Fibroblast of lung (primary cell): Measurements from ENCODE around the gene SLC38A8. TPM values are rescaled to one million over a fixed set of nuclear protein-coding genes. Genes with fewer than 3 reads are reported as not detected.

Experiments used
- DNase-seq, 2 donors: peaks; one replicate each; pipeline versions ENCODE4 v3.0.0 to v3.0.0-alpha.2; 2010; ENCODE audit warnings: low read depth in 2 of 2
- H2AFZ ChIP-seq: 2 replicates; pipeline ENCODE4 v1.5.1; 2012; ENCODE audit warnings: low read length, control low read depth, inconsistent platforms
- H3K27ac ChIP-seq: 2 replicates; pipeline ENCODE4 v1.5.1; 2011; ENCODE audit warnings: low read length, control low read depth; ENCODE audit not compliant: insufficient read depth
- H3K27me3 ChIP-seq: 2 replicates; pipeline ENCODE4 v1.5.1; 2011; ENCODE audit warnings: mild to moderate bottlenecking, low read length; ENCODE audit not compliant: control insufficient read depth, insufficient read depth
- H3K36me3 ChIP-seq: 2 replicates; pipeline ENCODE4 v1.5.1; 2011; ENCODE audit warnings: low read length; ENCODE audit not compliant: control insufficient read depth, insufficient read depth
- H3K4me1 ChIP-seq: 2 replicates; pipeline ENCODE4 v1.5.1; 2011; ENCODE audit warnings: low read length; ENCODE audit not compliant: control insufficient read depth, insufficient read depth; ENCODE audit errors: extremely low read depth
- H3K4me2 ChIP-seq: 2 replicates; pipeline ENCODE4 v1.5.1; 2011; ENCODE audit warnings: low read length, control low read depth; ENCODE audit not compliant: insufficient read depth; ENCODE audit errors: extremely low read depth
- H3K4me3 ChIP-seq, 4 experiments: fragments of 200-600 bp in 1 of 4; sonication (generic) in 1 of 4; replicated peaks in 1 of 4; 2 replicates each; pipeline ENCODE4 v1.5.1; 2011 to 2016; ENCODE audit warnings: low read length in 4 of 4, low read depth in 3 of 4, mild to moderate bottlenecking in 3 of 4, control low read depth in 2 of 4, inconsistent platforms in 1 of 4, mixed read lengths in 1 of 4; ENCODE audit not compliant: insufficient read depth in 1 of 4; ENCODE audit errors: control extremely low read depth in 1 of 4
- H3K79me2 ChIP-seq: 2 replicates; pipeline ENCODE4 v1.5.1; 2012; ENCODE audit warnings: mild to moderate bottlenecking, low read length, inconsistent platforms; ENCODE audit not compliant: control insufficient read depth, insufficient read depth
- H3K9ac ChIP-seq: 2 replicates; pipeline ENCODE4 v1.5.1; 2011; ENCODE audit warnings: mild to moderate bottlenecking, low read length, control low read depth; ENCODE audit not compliant: insufficient read depth
- H3K9me3 ChIP-seq: 2 replicates; pipeline ENCODE4 v1.5.1; 2012; ENCODE audit warnings: low read depth, low read length; ENCODE audit not compliant: control insufficient read depth, insufficient read depth
- H4K20me1 ChIP-seq: 2 replicates; pipeline ENCODE4 v1.5.1; 2011; ENCODE audit warnings: low read length; ENCODE audit not compliant: control insufficient read depth, insufficient read depth; ENCODE audit errors: extremely low read depth
- EZH2 ChIP-seq: IDR thresholded peaks from 2 replicates; pipeline ENCODE4 v1.5.1; 2012; ENCODE audit warnings: low read length, control low read depth, mild to moderate bottlenecking; ENCODE audit errors: missing control alignments
- polyA plus RNA-seq, 2 donors: library from polyadenylated mRNA; depleted of rRNA in 1 of 2; stranded (reverse) in 1 of 2; unstranded in 1 of 2; fragments of >200 nt; gene quantifications; 2 replicates each; pipeline ENCODE4 v1.2.1, GENCODE V29; 2011 to 2012; ENCODE audit warnings: missing spikeins in 1 of 2
- total RNA-seq: library from RNA; depleted of rRNA; stranded (reverse); fragments of >200 nt; gene quantifications from 2 replicates; pipeline ENCODE4 v1.2.1, GENCODE V29; 2014
- TF ChIP-seq, protein P1 (sequence below), 2 donors: IDR thresholded peaks in 1 of 2; conservative IDR thresholded peaks in 1 of 2; 1 replicate in 1 of 2; 2 replicates in 1 of 2; pipeline ENCODE4 v1.5.1; 2011 to 2012; ENCODE audit warnings: low read length in 2 of 2, control low read depth in 1 of 2, inconsistent platforms in 1 of 2, low read depth in 1 of 2, mild to moderate bottlenecking in 1 of 2

The SLC38A8 gene
- total and polyA plus RNA-seq, 2 donors (not counting 1 experiment from before 2014, with no cell fraction given) = not detected

DNA sequence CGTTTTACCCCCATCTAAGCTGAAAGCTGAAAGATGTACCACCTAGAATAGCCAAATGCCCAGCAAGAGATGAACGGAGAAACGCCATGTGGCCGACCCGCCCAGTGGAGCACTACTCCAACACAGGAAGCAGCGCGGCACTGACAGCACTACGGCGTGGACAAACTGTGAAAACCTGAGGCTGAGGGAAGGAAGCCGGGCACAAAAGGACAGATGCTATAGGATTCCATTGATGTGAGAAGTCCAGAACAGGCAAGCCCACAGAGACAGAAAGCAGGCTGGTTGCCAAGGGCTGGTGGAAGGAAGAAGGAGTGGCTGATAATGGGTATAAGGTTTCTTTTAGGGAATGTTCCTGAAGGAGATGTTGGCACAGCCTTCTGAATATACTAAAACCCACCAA, 29.4 kb upstream of the SLC38A8 start:
- Histone ChIP-seq H3K9ac (no peak overlapping the region), H3K27me3 (no peaks in the 10 kb centered on the region), H3K4me3 (no peak overlapping the region), H3K79me2 (no peaks in the 10 kb centered on the region), H3K4me1 (no peaks in the 10 kb centered on the region), H3K36me3 (peaks cover 8% of the 10 kb centered on the region), H2AFZ (no peak overlapping the region), H3K27ac (no peak overlapping the region), H3K4me2 (no peak overlapping the region), H3K9me3 (no peaks in the 10 kb centered on the region), H4K20me1 (no peaks in the 10 kb centered on the region)
- peak; percentile 36 to 64 for DNase-seq
- TF ChIP-seq, protein P1, sequence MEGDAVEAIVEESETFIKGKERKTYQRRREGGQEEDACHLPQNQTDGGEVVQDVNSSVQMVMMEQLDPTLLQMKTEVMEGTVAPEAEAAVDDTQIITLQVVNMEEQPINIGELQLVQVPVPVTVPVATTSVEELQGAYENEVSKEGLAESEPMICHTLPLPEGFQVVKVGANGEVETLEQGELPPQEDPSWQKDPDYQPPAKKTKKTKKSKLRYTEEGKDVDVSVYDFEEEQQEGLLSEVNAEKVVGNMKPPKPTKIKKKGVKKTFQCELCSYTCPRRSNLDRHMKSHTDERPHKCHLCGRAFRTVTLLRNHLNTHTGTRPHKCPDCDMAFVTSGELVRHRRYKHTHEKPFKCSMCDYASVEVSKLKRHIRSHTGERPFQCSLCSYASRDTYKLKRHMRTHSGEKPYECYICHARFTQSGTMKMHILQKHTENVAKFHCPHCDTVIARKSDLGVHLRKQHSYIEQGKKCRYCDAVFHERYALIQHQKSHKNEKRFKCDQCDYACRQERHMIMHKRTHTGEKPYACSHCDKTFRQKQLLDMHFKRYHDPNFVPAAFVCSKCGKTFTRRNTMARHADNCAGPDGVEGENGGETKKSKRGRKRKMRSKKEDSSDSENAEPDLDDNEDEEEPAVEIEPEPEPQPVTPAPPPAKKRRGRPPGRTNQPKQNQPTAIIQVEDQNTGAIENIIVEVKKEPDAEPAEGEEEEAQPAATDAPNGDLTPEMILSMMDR (conservative IDR thresholded peaks at IDR 0.05 in 1 of 2, IDR thresholded peaks at IDR 0.05 in 1 of 2; ENCODE audit: low read depth in 1 of 2, low read length in 2 of 2) = no peak
- no peak for TF ChIP-seq EZH2

- Histone ChIP-seq H3K36me3 (peaks cover 8% of the 10 kb centered on the region), H3K9me3 (no peaks in the 10 kb centered on the region), H2AFZ (no peak overlapping the region), H3K79me2 (no peaks in the 10 kb centered on the region), H3K4me2 (no peak overlapping the region), H3K27me3 (no peaks in the 10 kb centered on the region), H3K4me3 (no peak overlapping the region), H3K9ac (no peak overlapping the region), H3K27ac (no peak overlapping the region), H3K4me1 (no peaks in the 10 kb centered on the region), H4K20me1 (no peaks in the 10 kb centered on the region)
- DNase-seq = no peak
- TF ChIP-seq, protein P1 (conservative IDR thresholded peaks at IDR 0.05 in 1 of 2, IDR thresholded peaks at IDR 0.05 in 1 of 2; ENCODE audit: low read depth in 1 of 2, low read length in 2 of 2) = no peak
- TF ChIP-seq EZH2 = no peak
Measured at GRCh38 chr16:84071121-84071520, 28.5 kb upstream of the SLC38A8 start.

- Histone ChIP-seq H3K9ac (no peak overlapping the region), H3K36me3 (peaks cover 7% of the 10 kb centered on the region), H3K4me1 (no peaks in the 10 kb centered on the region), H2AFZ (no peak overlapping the region), H3K79me2 (no peaks in the 10 kb centered on the region), H3K4me3 (no peak overlapping the region), H3K27me3 (no peaks in the 10 kb centered on the region), H3K27ac (no peak overlapping the region), H4K20me1 (no peaks in the 10 kb centered on the region), H3K4me2 (no peak overlapping the region), H3K9me3 (no peaks in the 10 kb centered on the region)
- no peak for TF ChIP-seq EZH2
- TF ChIP-seq, protein P1 (conservative IDR thresholded peaks at IDR 0.05 in 1 of 2, IDR thresholded peaks at IDR 0.05 in 1 of 2; ENCODE audit: low read depth in 1 of 2, low read length in 2 of 2) = no peak
- no peak for DNase-seq
Measured at GRCh38 chr16:84069540-84069939, 26.9 kb upstream of the SLC38A8 start.
